DMS79 treated with DMSO at 0.1 percent for 48 hours (cell line): ENCODE measurements around the gene PHF21A.

ENCODE experiments used
- DNase-seq: peaks from one replicate; lab custom pipeline; 2025; lab: John Stamatoyannopoulos, UW

PHF21A gene

DNA sequence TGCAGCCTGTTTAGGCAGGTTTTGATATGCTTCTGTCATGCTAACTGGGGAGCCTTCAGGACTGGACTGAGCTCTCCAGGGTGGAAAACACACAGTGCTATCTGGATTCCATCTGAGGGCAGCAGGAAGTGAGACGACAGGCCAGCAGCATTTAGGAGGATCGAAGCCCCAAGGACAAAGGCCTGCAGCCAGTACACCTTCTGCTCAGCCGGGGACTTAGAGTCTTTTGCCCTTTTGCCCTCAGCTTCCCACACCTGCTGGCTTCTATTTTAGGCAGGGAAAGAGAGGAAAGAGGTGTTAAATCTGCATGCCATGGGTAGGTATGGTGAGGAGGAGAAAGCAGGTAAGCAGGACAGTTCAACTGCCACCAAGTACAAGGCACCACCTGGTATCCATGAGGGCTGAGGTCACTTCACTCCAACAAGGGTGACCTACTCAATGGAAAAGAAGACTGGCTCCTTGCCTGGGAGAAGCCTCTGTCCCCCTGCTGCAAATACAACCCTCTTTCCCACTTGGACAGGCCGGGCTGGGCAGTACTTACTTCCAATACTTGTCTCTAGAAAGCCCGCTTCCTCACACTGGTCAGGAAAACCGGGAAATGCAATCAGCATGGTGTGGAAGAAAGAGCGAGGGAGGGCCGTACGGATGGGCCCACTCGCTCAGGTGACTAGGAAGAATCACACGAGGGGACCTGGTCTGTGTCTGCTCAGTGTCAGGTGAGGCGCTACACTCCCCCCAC is 186.5 kb downstream of the PHF21A start:
- DNase-seq, result no peak

GRCh38 chr11:45933846-45934579 is 187.2 kb downstream of the PHF21A start:
- DNase-seq, result no peak

GRCh38 chr11:45933131-45933831 is 188.0 kb downstream of the PHF21A start:
- DNase-seq, result no peak

DNA sequence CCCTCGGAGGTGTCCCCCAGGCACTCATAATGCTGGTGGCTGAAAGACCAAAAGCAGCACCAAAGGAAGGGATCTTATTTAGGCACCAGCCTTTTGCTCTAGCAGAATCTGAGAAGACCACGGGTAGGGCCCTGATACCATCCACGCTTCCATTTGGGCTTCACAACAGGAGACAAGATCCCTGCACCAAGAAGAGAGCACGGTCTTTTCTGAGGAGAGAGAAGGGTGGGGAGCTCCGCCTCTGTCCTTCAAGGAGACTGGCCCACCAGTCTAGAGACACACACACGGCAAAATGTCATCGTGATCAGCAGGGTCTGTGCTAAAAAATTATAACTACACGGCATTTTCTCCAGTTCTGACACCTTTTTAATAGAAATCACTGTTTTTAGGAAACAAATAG is 189.0 kb downstream of the PHF21A start:
- DNase-seq, result no peak

GRCh38 chr11:45931739-45932138 is 189.5 kb downstream of the PHF21A start:
- no peak for DNase-seq

DNA sequence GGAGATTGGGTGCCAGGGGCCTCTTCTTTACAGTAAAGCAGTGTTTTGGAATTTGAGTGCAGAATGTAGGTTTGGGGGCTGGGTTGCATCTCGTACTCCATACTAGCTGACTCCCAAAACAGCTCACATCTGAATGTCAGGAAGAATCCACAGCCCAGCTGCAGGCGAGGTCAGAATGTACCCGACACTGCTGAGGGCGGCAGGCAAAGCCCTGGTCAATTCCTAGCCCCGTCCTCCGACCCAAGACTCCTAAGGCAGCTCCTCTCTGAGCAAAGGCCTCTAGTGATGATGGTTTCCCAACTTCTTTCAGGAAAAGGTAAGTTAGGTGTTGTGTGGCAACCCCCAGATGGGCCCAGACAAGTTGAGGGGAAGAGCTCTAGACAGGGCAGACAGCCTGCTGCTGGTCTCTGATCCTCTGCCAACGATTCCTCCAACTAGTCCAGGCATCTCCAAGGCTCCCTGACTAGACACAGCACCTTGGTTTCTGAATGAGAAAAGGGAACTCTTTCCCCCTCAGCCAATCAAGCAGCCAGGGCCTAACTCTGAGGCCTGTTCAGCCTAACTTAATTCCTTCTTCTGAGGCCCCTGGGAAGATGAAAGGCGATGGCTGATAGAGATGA is 190.2 kb downstream of the PHF21A start:
- peak; percentile 22 for DNase-seq

DNA sequence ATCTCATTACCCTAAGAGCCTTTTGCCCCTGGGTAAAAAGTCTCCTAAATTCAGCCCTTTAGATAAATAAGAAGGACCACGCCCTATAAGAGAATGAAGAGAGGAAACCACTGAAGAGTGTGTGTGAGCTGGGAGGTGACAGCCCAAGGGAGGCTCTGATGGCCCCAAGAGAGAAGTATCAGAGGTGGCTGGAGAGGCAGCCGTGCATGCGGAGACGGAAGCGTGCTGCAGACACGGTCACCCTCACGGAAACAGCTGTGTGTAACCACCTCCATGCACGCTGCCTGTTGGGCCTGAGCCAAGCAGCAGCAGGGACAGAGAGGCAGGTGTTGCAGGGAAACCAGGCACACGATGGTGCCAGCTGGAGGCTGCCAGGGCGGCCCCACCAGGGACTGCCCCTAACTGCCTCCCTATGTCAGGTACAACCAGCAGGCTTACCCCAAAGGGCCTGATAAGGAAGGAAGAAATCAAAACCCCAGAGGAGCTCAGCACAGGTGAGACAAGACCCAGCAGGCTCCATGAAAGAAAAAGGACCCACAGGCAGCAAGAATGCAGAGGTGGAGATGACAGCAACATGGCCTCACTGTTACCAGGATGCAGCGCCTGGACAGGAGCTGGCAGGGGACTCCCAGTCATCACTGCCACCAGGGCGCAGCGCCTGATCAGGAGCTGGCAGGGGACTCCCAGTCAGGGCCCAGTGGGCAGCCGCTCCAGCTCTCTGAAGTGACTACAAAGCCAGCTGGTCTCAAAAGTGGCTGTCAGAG is 191.0 kb downstream of the PHF21A start:
- peak; percentile 85 for DNase-seq

GRCh38 chr11:45929486-45930030 is 191.7 kb downstream of the PHF21A start:
- DNase-seq, result no peak

GRCh38 chr11:45928535-45929215 is 192.6 kb downstream of the PHF21A start:
- DNase-seq, result no peak

- no peak for DNase-seq
Measured at GRCh38 chr11:45927684-45928413, 193.4 kb downstream of the PHF21A start.

GRCh38 chr11:45927332-45927683 is 193.9 kb downstream of the PHF21A start:
- DNase-seq, result no peak

DNA sequence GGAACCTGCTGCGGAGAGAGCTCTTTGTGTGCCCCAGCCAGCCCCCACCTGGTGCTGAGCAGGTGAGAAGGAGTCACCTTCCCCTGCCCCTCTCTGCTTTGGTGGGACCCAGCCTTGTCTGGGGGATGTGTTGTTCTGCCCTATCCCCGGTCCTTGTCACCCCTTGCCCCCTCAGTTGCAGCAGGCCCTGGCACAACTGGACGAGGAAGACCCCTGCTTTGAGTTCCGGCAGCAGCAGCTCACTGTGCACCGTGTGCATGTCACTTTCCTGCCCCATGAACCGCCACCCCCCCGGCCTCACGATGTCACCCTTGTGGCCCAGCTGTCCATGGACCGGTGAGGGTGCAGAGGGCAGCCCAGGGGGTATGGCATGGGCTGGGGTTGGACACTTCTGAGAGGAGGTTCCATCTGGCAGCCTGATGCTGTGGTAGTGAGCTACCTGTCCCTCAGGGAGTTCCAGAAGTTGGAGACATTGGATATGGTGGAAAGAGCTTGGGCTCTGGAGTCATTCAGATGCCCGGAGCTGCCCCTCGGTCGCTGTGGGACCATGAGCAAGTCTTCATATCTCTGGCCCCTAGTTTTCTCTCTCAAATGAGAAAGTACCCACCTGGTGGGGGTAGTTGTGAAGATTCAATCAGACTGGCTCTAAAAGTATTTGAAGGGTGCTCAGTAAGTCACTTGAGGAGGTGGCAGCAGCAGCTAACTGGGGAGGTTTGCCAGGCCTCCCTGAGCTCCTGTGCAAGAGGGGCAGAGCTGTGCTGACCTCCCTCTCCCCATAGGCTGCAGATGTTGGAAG is 194.5 kb downstream of the PHF21A start:
- DNase-seq, result no peak

- DNase-seq, result no peak
Measured at GRCh38 chr11:45926001-45926401, 195.3 kb downstream of the PHF21A start.

DNA sequence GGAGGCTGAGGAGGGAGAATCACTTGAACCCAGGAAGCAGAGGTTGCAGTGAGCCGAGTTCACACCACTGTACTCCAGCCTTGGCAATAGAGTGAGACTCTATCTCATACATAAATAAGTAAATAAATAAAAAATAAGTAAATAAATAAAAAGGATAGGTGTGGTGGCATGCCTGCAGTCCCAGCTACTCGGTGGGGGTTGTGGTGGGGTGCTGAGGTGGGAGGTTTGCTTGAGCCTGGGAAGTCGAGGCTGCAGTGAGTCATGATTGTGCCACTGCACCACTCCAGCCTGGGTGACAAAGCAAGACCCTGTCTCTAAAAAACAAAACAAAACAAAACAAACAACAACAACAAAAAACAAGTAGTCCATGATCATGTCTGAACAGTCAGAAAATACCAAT is 195.7 kb downstream of the PHF21A start:
- no peak for DNase-seq

DNA sequence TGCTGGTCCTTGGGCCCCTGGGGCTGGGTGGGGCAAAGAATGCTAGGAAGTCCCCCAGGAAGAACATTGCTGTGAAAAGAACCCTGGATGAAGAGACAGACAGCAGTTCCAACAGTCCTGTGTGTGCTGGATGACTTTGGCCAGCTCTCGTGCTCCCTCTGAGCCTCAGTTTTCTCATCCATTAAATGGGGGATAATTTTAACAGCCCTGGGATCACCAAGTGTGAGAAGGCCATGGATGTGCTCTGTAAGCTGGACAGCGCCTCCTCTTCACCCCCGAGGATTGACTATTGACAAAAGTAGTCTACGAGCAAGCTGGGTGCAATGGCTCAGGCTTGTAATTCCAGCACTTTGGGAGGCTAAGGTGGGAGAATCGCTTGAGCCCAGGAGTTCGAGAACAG is 196.3 kb downstream of the PHF21A start:
- DNase-seq, result no peak

DNA sequence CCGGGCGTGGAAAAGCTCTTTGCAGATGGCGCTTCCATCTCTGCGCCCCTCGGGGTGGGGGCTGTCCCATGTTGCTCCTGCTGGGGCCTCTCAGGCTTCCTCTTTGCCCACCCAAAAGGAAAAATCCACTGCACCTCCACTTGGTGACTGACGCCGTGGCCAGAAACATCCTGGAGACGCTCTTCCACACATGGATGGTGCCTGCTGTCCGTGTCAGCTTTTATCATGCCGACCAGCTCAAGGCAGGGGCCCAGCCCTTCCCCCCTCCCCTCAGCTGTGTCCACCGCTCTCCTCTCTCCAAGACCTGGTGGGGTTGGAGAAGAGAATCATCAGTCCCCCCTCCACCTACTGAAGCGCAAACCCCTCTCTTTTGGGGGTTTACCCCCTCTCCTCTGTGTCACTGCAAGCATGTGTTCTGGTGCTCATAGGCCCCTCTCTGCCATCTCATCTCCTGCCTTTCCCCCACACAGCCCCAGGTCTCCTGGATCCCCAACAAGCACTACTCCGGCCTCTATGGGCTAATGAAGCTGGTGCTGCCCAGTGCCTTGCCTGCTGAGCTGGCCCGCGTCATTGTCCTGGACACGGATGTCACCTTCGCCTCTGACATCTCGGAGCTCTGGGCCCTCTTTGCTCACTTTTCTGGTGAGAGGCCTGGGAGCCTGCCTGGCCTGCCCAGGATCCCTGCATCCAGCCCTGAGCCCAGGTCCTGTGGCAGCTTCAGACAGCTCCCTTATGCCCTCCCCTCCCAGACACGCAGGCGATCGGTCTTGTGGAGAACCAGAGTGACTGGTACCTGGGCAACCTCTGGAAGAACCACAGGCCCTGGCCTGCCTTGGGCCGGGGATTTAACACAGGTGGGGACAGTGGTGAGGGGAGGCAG is 197.0 kb downstream of the PHF21A start:
- DNase-seq, result no peak

GRCh38 chr11:45922425-45923082 is 198.7 kb downstream of the PHF21A start, which contains the start of gene LARGE2:
Gene LARGE2, plus strand, starts transcription at chr11:45922656. Its CDS starts 227 bp downstream, at chr11:45922883.
- DNase-seq, result peak; percentile 60
